GM12891 (cell line): Measurements from ENCODE around the gene INCENP.

Experiments used
- PAX5 ChIP-seq: IDR thresholded peaks from 2 replicates; pipeline ENCODE4 v1.6.1; 2011; ENCODE audit warnings: low read length, moderate library complexity, mild to moderate bottlenecking; ENCODE audit not compliant: insufficient read depth, severe bottlenecking
- POLR2A ChIP-seq: IDR thresholded peaks from 2 replicates; pipeline ENCODE4 v1.6.1; 2011; ENCODE audit warnings: low read depth, low read length, control low read depth
- POLR2AphosphoS5 ChIP-seq: IDR thresholded peaks from 2 replicates; pipeline ENCODE4 v1.6.1; 2011; ENCODE audit warnings: low read depth, low read length, control low read depth
- POU2F2 ChIP-seq: IDR thresholded peaks from 2 replicates; pipeline ENCODE4 v1.6.1; 2011; ENCODE audit warnings: low read depth, mild to moderate bottlenecking, control low read depth, low read length, moderate library complexity
- SPI1 ChIP-seq: IDR thresholded peaks from 2 replicates; pipeline ENCODE4 v1.6.1; 2011; ENCODE audit warnings: low read depth, low read length, control low read depth
- TAF1 ChIP-seq: IDR thresholded peaks from 2 replicates; pipeline ENCODE4 v1.6.1; 2011; ENCODE audit warnings: low read depth, low read length, control low read depth

DNA sequence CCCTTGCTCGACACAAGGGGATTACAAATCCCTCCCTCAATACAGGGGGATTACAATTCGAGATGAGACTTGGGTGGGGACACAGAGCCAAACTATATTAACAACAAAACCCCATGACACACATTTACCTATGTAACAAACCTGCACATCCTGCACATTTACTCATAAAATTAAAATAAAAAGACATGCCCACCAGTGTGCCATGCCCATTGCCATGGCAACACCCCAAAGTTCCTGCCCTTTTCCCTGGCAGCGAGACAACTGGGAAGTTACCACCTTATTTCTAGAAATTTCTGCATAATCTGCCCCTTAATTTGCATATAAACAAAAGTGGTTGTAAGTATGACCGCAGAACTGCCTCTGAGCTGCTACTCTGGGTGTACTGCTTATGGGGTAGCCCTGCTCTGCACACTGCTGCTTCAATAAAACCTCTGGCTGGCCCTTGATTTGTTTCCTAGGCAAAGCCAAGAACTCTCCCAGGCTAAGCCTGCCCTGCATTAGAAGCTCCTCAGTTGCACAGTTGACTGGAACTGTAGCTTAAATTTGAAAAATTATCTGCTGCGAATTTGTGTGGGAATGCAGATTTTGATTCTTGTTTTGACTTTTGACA lies 8.6 kb upstream of the INCENP start:
- TF ChIP-seq POLR2A (no peak), TAF1 (no peak), POU2F2 (no peak), POLR2AphosphoS5 (no peak), PAX5 (no peak), SPI1 (no peak)
